Osteocyte (in vitro differentiated cells): ENCODE measurements around the gene SNF8. TPM values are rescaled to one million over a fixed set of nuclear protein-coding genes. Genes with fewer than 3 reads are reported as not detected.

Experiments used
- DNase-seq: peaks from one replicate; pipeline ENCODE4 v3.0.0; 2021; ENCODE audit warnings: mixed read lengths; ENCODE audit not compliant: unreplicated experiment; ENCODE audit errors: extremely low spot score
- H3K27ac Mint-ChIP-seq: one replicate; pipeline ENCODE4 v1.8.0; 2021; ENCODE audit warnings: mild to moderate bottlenecking, mixed read lengths; ENCODE audit not compliant: unreplicated experiment
- H3K27me3 Mint-ChIP-seq: one replicate; pipeline ENCODE4 v1.8.0; 2021; ENCODE audit warnings: mixed read lengths; ENCODE audit not compliant: unreplicated experiment
- H3K36me3 Mint-ChIP-seq: one replicate; pipeline ENCODE4 v1.8.0; 2021; ENCODE audit warnings: mixed read lengths; ENCODE audit not compliant: unreplicated experiment
- H3K4me1 Mint-ChIP-seq: one replicate; pipeline ENCODE4 v1.8.0; 2021; ENCODE audit warnings: mixed read lengths; ENCODE audit not compliant: unreplicated experiment
- H3K4me3 Mint-ChIP-seq: one replicate; pipeline ENCODE4 v1.8.0; 2021; ENCODE audit warnings: mild to moderate bottlenecking, moderate library complexity, mixed read lengths; ENCODE audit not compliant: unreplicated experiment
- H3K9me3 Mint-ChIP-seq: one replicate; pipeline ENCODE4 v1.8.0; 2021; ENCODE audit warnings: mixed read lengths; ENCODE audit not compliant: unreplicated experiment
- CTCF ChIP-seq: fragments of 200-600 bp; sonication (generic); IDR thresholded peaks from 2 replicates; pipeline ENCODE4 v1.5.0; 2021; ENCODE audit warnings: antibody characterized with exemption, mild to moderate bottlenecking, moderate library complexity
- total RNA-seq: library from RNA; stranded (reverse); gene quantifications from 2 replicates; pipeline ENCODE4 v1.2.1, GENCODE V29; 2021

Gene SNF8
- total RNA-seq, 1 donor from 2014 or later, result 125 TPM

DNA sequence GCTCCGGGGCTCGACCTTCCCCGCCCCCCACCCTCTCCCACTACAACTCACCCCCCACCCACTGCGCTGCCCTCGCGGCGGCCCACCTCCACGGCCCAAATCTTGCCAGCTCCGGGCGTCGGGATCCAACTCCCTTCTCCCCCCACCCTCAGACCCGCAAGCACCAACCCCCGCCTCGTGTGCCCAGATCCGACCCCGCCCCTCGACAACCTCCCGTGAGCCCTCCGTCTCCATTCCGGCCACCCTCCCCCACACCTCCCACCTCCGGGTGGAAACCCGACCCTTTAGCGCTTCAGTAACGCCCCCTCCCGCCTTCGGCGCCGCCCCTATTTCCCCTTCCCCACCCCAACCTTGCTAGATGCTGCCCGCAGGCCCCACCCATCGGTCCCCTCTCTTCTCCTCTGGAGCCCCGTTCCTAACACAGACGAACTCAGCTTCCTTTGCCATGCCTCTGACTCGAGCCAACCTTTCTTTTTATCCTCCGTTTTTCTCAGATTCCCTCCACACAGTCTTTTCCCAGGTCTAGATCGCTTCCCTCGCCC lies 35.7 kb downstream of the SNF8 start:
- no peaks in the 10 kb centered on the region for H3K9me3 Mint-ChIP-seq
- peak overlapping the region; percentile 90 for H3K4me3 Mint-ChIP-seq
- H3K36me3 Mint-ChIP-seq, result peaks cover 18% of the 10 kb centered on the region
- peak overlapping the region; percentile 85 for H3K27ac Mint-ChIP-seq
- DNase-seq, result peak; percentile 92
- peaks cover 45% of the 10 kb centered on the region for H3K4me1 Mint-ChIP-seq
- no peaks in the 10 kb centered on the region for H3K27me3 Mint-ChIP-seq
- TF ChIP-seq CTCF, result no peak

DNA sequence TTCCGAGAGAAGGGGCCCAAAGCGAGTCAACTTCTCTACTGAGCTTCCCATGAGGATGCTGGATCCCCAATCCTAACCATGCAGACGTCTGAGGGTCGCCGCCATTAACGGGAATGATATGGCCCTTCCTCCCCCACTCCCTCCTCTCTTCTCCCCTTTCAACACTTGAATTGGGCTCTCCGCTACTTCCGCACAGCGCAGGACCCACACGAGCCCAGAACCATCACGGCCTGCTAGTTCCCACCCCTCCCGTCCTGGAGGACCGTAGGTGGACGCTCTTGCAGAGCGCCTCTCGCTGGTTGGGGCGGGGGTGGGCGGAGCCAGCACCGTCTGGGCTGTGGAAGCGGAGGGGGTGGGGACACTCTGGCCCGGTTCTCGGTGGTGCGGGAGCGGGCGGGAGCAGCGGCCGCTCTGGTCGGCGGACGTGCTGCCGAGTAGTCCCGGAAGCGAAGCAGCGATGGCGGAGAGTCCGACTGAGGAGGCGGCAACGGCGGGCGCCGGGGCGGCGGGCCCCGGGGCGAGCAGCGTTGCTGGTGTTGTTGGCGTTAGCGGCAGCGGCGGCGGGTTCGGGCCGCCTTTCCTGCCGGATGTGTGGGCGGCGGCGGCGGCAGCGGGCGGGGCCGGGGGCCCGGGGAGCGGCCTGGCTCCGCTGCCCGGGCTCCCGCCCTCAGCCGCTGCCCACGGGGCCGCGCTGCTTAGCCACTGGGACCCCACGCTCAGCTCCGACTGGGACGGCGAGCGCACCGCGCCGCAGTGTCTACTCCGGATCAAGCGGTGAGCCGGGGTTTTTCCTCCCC lies 36.4 kb downstream of the SNF8 start, which contains the start of gene UBE2Z:
TSS of gene UBE2Z (plus strand) at position 361 of the 797 bp plus-strand sequence. CDS start at position 458, 97 bp downstream.
- peak within 1 kb of the TSS; percentile 90 for H3K4me3 Mint-ChIP-seq
- peaks cover 14% of the 10 kb centered on the region for H3K36me3 Mint-ChIP-seq
- peak within 1 kb of the TSS; percentile 98 for H3K27ac Mint-ChIP-seq
- peak; percentile 20 for TF ChIP-seq CTCF
- H3K9me3 Mint-ChIP-seq, result no peaks in the 10 kb centered on the region
- H3K4me1 Mint-ChIP-seq, result peaks cover 42% of the 10 kb centered on the region
- peak; percentile 94 for DNase-seq
- no peaks in the 10 kb centered on the region for H3K27me3 Mint-ChIP-seq

DNA sequence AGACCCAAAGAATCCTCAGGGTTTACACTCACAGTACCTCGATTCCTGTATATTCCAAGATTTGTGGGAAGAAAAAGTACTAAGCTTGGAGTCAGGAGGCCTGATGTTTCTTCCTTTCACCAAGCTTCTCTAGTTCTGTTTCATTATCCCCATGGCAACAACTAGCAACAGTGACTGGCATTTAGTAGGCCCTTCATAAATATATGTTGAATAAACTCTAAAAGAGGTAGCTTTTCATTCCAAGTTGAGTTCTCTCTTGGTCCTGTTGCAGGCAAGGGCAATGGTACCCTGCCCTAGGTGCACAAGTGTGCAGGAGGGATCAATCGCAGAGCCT lies 37.0 kb downstream of the SNF8 start:
- H3K27ac Mint-ChIP-seq, result peak overlapping the region; percentile 98
- H3K4me3 Mint-ChIP-seq, result peak overlapping the region; percentile 90
- no peak for TF ChIP-seq CTCF
- peaks cover 10% of the 10 kb centered on the region for H3K36me3 Mint-ChIP-seq
- no peaks in the 10 kb centered on the region for H3K27me3 Mint-ChIP-seq
- peaks cover 40% of the 10 kb centered on the region for H3K4me1 Mint-ChIP-seq
- DNase-seq, result no peak
- no peaks in the 10 kb centered on the region for H3K9me3 Mint-ChIP-seq

GRCh38 chr17:48905987-48906515 lies 38.6 kb downstream of the SNF8 start:
- Mint-ChIP-seq H3K4me1 (peaks cover 25% of the 10 kb centered on the region), H3K4me3 (no peak overlapping the region), H3K36me3 (no peaks in the 10 kb centered on the region), H3K27ac (no peak overlapping the region), H3K9me3 (no peaks in the 10 kb centered on the region), H3K27me3 (no peaks in the 10 kb centered on the region)
- DNase-seq, result no peak
- no peak for TF ChIP-seq CTCF

- no peak for DNase-seq
- H3K4me1 Mint-ChIP-seq, result peaks cover 13% of the 10 kb centered on the region
- H3K9me3 Mint-ChIP-seq, result no peaks in the 10 kb centered on the region
- TF ChIP-seq CTCF, result no peak
- H3K4me3 Mint-ChIP-seq, result no peak overlapping the region
- H3K27me3 Mint-ChIP-seq, result no peaks in the 10 kb centered on the region
- no peak overlapping the region for H3K27ac Mint-ChIP-seq
- no peaks in the 10 kb centered on the region for H3K36me3 Mint-ChIP-seq
Observed at GRCh38 chr17:48904428-48904827, 40.2 kb downstream of the SNF8 start.
